GM19099 (cell line): ENCODE measurements around the gene AACS.

ENCODE experiments used
- POLR2A ChIP-seq: IDR thresholded peaks from 3 replicates; pipeline ENCODE4 v1.6.1; 2011; ENCODE audit warnings: low read depth; ENCODE audit not compliant: insufficient read length; ENCODE audit errors: extremely low read depth

AACS gene

GRCh38 chr12:125191361-125192087, 126.3 kb downstream of the AACS start:
- TF ChIP-seq POLR2A: no peak

DNA sequence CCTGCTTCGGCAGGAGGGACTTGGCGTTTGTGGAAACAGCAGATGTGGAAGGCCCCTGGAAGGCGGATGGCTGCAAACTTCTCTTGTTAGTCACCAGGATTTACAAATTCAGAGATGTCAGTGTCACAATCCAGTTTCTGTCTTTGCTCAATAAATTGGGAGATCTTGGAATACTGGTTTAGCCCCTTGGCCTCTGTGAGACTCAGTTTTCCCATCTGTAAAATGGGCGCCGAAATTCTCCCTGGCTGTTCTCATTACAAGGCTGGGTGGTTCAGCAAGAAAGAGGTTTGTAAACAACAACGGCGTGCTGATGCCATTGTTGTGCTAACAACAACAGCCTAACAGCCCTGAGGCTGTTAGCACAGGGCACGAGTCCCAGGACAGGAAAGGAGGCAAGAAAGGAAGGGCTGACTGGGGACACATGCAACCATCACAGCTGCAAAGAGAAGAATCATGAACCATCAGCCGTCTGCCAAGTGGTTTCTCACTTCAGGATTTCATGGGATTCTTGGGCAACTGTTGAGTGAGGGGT, 127.5 kb downstream of the AACS start:
- no peak for TF ChIP-seq POLR2A
